Right renal pelvis (tissue), 4 donors: ENCODE results near the gene NEU4. TPM values are rescaled to one million over a fixed set of nuclear protein-coding genes. Genes with fewer than 3 reads are reported as not detected.

Experiments used
- DNase-seq, 4 donors: peaks; one replicate each; pipeline ENCODE4 v3.0.0-alpha.2; 2013; ENCODE audit warnings: low read depth in 4 of 4, low spot score in 3 of 4, missing footprints in 1 of 4
- polyA plus RNA-seq, 4 donors: library from polyadenylated mRNA; unstranded; fragments of 120-200 nt; gene quantifications; one replicate each; pipeline ENCODE4 v1.2.1, GENCODE V29; 2013; ENCODE audit not compliant: insufficient read length in 4 of 4

NEU4 gene
- polyA plus RNA-seq, 4 donors: 1.1 to 1.8 (median 1.6) TPM

DNA sequence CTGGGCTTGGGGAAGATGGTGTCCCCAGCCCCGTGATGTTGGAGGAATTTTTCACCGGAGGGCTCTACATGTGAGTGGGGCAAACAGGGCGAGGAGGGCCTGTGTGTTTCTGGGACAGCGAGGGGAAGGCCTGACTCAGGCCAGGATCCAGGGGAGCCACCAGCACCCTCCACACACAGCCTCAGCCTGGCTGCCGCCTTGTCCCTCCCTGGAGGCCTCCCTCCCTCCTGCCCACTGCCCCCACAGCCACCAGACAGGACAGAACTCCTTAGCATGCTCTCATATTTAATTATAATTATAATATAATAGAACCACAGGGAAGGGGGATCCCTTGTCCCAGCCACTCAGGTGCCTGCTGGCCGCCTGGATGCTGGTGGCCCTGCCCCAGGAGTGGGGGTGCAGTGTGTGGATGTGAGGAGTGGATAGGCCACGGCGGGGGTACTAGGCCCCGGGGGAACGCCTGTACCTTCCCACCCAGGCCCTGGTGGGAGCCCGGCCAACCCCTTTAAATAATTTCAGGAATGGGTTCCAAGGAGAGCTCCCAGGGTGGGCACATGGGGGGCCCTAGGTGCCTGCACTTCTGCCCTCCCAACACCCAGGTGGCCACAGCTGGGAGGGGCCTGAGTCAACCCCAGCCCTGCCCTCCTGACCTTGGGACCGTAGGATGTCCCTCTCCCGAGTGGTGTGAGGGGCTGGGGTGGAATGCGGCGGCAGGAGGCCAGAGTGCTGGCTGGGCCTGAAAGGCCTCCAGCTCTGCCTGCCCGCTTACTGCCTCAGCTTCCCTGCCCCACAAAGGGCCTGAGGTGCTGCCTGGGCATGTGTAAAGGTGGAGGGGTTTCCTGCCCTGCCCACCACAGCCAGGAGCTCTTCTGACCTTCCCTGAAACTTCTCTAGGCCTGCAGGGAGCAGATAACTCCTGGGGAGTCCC, 40.9 kb downstream of the NEU4 start:
- DNase-seq: no peak

DNA sequence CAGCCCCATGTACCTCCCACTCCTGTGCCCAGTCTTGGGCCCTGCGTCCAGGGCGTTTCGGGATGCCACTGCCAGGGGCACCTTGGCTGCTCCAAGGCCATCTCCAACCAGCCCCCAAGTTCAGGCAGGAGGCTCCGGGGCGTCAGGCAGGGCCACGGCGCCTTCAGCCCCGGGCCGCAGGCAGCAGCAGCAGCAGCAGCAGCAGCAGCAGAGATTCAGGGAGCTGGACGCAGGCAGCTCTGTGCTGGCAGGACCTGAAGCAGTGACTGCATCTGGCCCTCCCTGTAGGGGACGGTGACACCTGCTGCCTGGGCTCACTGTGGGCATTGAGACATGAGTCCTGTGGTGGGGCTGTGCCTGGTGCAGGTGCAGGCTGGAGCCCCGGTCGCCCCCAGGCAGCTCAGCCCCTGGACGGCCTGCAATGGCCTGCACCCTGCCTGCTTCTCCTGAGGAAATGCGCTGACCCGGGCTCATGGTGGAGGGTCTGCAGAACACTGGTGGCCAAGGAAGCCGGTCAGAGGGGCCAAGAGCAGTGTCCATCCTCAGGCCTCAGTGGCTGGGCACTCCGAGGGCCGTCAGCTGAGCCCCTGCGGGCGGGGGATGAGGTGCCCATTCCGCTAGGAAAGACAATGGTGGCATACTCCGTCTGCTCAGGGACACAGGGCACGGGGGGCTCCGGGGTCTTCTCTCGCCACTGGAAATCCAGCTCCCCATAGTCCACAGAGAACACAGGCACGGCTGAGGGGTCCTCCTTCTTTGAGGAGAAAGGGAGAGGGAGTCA, 41.7 kb downstream of the NEU4 start:
- no peak for DNase-seq

DNA sequence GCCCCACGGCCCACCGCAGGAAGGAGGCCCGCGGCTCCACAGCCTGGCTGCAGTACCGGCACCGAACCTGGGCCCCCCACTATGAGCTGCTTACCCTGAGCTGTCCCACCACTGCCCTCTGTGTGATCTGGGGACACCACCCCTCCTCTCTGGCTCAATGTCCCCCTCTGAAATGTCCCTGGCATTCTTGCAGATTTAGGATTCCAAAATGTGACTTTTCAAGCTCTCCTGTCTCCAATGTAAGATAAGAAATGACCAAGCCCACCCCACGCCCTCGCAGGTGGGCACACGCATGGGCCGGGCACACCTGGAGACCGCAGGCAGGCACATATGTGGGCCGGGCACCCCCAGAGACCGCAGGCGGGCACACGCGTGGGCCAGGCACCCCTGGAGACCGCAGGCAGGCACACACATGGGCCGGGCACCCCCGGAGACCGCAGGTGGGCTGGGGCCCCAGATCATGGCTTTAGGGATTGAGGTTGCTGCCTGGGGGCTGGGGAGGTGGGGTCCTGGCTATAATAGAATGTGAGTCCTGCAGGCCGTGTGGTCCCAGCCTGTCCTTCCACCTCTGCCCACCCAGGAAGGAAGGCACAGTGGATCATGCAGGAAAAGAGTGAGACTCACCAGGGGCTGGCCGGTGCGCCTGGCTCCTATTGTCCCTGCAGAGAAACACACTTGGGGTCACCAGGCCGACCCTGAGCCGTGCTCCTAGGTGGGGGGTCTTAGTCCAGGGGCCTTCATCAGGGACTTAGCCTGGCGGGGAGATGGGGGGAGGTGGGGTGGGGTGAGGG, 42.5 kb downstream of the NEU4 start:
- DNase-seq: no peak

DNA sequence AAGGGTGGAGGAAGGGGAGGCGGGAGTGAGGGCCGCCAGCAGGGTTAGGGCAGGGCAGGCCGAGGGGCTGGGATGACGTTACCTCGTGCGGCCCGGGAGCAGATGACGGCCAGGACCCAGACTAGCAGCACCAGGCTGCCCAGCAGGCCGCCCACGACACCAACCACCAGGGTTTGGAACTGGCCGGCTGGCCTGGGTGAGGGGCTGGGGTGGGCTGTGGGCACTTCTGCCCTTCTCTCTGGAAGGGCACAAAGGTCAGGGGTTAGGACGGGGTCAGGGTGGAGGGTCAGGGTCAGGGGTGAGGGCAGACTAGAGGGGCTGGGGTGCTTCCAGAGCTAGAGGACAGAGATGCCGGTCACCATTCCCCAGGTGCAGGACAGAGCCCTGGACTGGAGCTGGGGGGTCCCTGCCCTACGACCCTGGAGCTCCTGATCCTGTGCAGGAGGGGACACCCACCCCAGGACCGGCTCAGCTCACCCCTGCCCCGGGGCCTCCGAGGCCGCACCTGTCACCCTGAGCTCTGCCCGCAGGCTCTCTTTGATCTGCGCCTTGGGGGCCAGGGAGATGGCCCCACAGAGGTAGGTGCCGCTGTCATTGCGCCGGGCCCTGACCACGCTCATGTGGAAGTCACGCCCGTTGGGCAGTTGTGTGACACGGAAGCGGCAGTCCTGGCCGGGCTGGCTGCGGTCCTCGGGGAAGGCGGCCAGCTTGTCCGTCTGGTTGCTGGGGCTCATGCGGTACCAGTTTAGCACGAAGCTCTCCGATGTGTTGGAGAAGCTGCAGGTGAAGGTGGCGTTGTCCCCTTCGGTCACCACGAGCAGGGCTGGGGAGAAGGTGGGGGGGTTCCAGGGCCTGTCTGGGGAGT, 43.4 kb downstream of the NEU4 start:
- DNase-seq: no peak

DNA sequence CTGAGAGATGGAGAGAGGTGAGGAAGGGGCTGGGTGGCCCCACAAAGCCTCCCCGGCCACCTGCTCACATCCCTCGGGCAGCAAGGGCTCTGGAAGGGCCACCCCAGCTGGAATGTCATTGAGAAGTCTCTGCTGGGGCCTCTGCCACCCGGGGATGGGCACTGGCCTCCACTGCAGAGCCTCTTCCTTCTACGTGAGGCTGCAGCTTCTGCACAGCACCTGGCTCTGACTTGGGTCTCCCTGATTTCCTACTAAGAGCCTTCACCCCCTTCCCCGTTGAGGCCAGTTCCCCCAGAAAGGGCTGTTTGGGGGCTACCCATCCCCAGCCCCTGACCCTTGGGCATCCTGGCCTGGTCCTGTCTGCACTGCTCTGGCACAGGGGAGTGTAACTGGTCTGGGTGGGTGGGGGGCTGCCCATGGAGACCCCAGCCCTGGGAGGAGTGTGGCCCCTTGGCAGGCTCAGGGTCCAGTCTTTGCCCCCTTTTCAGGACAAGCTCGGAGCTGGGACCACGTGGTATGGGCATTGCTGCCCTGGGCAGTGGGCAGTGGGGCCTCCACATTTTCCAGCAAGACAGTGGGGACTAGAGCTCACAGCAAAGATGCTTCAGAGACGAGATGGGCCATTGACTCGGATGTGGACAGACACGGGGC, 44.1 kb downstream of the NEU4 start:
- DNase-seq: no peak

DNA sequence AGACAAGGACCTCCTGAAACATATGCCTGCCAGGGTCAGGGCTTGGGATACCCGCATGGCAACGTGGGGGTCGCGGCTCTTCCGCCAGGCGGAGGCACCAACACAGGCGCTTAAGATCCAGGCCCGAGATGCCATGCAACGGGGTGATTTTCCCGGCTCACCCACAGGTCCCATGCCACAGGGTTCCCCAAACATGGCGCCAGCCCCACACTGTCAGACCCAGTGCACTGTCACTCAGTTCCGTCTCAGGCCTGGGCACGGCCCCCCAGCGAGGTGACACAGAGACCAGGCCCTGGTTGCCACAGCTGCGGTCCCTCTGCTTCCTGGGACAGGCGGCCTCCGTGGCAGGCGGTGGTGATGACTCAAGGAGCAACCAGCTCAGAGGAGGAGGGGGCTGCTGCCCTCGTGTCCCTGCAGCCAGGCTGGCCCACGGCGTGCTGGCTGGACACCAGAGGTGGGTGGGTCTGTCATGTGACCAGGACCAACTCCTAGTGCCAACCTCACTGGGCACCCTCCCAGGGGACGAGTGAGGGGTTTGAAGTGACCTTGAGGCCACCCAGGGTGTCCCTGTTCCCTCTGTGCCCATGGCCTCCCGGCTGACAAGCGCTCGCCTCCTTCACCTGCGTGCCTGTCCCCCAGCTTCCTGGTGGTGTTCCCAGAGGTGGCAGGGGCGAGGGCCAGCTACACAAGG, 44.8 kb downstream of the NEU4 start:
- DNase-seq: no peak

GRCh38 chr2:241854342-241855244, 45.6 kb downstream of the NEU4 start:
- DNase-seq: no peak

DNA sequence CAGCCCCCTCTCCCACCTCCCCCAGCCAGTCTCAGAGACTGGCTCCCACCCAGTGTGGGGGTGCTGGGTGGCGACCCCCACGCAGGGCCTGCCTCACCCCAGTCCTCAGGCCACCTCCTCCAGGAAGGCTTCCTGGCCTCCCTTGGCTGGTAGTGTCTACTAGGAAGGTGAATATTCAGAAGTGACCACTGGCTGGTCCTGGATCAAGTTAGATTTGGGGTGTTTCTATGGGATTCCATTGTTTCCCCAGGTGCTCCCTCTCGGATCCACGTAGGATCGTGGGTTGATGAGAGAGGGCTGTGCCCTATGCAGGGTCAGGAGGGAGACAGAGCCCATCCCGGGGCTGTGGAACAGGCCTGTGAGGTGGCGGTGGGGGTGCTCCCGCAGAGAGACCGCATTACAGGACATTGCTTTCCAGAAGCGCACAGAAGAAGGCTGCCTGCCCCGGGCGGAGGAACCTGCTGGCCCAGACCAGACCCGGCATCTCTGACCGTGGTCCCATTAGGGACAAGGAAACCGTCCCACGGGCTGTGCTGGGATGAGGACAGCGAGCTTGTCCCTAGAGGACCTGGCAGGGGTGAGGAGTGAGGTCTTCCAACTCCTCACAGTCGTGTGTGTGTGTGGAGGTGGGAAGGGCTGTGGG, 46.4 kb downstream of the NEU4 start:
- DNase-seq: no peak

- DNase-seq: no peak
Measured at GRCh38 chr2:241855888-241856422, 47.0 kb downstream of the NEU4 start.

DNA sequence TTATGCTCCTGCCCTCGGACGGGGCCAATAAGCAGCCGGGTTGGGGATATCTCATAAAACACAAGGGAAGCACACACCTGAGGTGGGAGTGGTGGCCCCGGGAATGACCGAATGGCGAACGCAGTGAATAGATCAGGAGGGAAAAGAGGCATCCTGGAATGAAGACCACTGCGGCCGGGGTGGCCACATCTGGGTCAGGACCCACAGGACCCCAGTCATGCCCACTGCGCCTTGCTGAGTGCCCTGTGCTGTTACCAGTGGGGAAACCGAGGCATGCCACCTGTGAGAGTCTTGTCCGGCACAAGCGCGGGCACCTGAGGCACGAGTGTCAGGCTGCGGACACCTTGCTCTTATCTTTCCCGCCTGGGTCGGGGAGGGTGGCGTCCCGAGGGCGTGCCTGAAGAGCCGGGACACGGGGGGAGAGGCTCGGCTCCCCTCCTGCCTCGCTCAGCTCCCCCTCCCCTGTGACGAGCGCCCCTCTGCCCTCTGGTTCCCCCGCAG, 48.1 kb downstream of the NEU4 start:
- no peak for DNase-seq

- DNase-seq: no peak
Measured at GRCh38 chr2:241857572-241858121, 48.7 kb downstream of the NEU4 start.

- no peak for DNase-seq
Measured at GRCh38 chr2:241858206-241859016, 49.4 kb downstream of the NEU4 start, which contains the start of gene PDCD1. Gene PDCD1 (minus strand): TSS chr2:241858894. CDS start chr2:241858838, 56 bp downstream.

GRCh38 chr2:241859017-241859435, 50.0 kb downstream of the NEU4 start:
- no peak for DNase-seq

DNA sequence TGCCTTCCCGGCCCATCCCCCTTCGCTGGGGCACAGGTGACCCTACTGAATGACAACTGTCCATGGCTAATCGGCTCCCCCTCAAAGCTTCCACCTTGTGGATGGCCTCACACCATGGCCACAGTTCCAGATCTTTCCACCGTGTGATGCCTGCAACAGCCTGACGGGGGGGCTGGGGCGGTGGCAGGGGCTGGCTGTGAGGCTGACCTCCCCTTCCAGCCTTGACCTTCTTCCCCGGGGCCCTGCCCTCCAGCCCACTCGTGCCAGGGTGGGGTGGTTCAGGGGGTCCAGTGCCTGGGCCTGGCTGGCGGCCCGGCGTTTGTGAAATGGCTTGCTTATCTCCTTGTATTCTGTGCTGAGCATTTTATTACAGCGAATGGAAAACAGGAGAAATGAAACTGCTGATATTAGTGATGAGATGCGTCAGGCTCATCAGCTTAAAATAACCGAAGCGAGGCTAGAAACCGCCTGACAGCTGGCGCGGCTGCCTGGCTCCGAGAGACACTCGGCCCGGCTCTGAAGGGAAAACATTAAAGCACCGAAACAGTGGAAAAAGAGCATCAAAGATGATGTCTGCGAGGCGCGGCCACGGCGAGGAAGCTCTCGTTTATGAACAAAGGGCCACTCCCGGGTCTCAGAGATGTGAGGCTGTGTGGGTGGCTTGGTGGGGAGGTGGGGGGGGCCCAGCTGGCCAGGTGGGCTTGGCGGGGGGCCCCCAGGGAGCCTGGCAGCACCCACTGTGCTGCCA, 50.6 kb downstream of the NEU4 start:
- DNase-seq: no peak
